Measurements from ENCODE around the gene AKAP10. TPM values are rescaled to one million over a fixed set of nuclear protein-coding genes. Genes with fewer than 3 reads are reported as not detected.

The AKAP10 gene
- total and polyA plus RNA-seq, 2 of the 8 experiments (the other 6 are each of a cell fraction or from before 2014, with no cell fraction given), result 13.3 to 27.0 TPM

DNA sequence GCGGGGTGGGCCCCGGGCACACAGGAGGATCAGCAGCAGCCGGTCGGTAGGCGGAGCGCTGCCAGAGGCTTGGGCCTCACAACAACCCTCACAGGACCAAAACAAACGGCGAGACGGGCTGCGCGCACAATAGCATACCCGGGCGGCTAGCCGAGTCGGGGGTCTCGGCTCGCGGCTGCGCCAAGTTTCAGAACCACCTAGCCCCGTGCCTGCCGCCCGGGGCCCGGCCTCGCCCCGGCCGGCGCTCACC lies 110.6 kb downstream of the AKAP10 start (continued):
- TF ChIP-seq CHD7 (IDR thresholded peaks at IDR 0.05; ENCODE audit: insufficient replicate concordance, low read length) (no peak), SAP30 (IDR thresholded peaks at IDR 0.05; ENCODE audit: insufficient read depth, insufficient replicate concordance, low read length) (no peak), SIRT6 (IDR thresholded peaks at IDR 0.05; ENCODE audit: low read length) (no peak), BACH1 (IDR thresholded peaks at IDR 0.05; ENCODE audit: low read length) (no peak), RAD21 (IDR thresholded peaks at IDR 0.05 in 1 of 2, conservative IDR thresholded peaks at IDR 0.05 in 1 of 2; ENCODE audit: low read depth in 2 of 2, low read length in 2 of 2) (0 out of 4 replicates have a peak, but pooled peaks of 1 of the 2 experiments have one; percentile 20), JUND (IDR thresholded peaks at IDR 0.05; ENCODE audit: low read length) (no peak), ATF3 (IDR thresholded peaks at IDR 0.05; ENCODE audit: insufficient read depth, low read depth, low read length) (no peak), KDM1A (IDR thresholded peaks at IDR 0.05; ENCODE audit: borderline replicate concordance, low read length) (no peak; the same call in 1 of the 2 replicates), GABPA (IDR thresholded peaks at IDR 0.05; ENCODE audit: borderline replicate concordance, insufficient read depth, low read length) (no peak)

Data from H1 (cell line).